IMR-90 (cell line): ENCODE measurements around the gene ARHGAP15.

Source experiments
- BHLHE40 ChIP-seq: fragments of 150-350 bp; IDR thresholded peaks from 2 replicates; pipeline ENCODE4 v1.6.1; 2016; ENCODE audit warnings: mild to moderate bottlenecking, low read depth, low read length
- FOS ChIP-seq: fragments of 150-350 bp; IDR thresholded peaks from 2 replicates; pipeline ENCODE4 v1.6.1; 2016; ENCODE audit warnings: low read depth, low read length
- MAZ ChIP-seq: IDR thresholded peaks from 2 replicates; pipeline ENCODE4 v1.6.1; 2012; ENCODE audit warnings: low read depth, mild to moderate bottlenecking, low read length, improper control_type of control experiment, moderate library complexity, borderline replicate concordance
- POLR2A ChIP-seq: IDR thresholded peaks from 2 replicates; pipeline ENCODE4 v1.6.1; 2012; ENCODE audit warnings: mild to moderate bottlenecking, low read depth, low read length
- RAD21 ChIP-seq: IDR thresholded peaks from 2 replicates; pipeline ENCODE4 v1.6.1; 2012; ENCODE audit warnings: low read length, improper control_type of control experiment
- RFX5 ChIP-seq: IDR thresholded peaks from 2 replicates; pipeline ENCODE4 v1.8.0; 2012; ENCODE audit warnings: low read depth, mild to moderate bottlenecking, low read length, moderate library complexity
- SMC3 ChIP-seq: fragments of 150-350 bp; IDR thresholded peaks from 2 replicates; pipeline ENCODE4 v1.6.1; 2016; ENCODE audit warnings: low read depth, mild to moderate bottlenecking, antibody characterized with exemption, low read length, moderate library complexity
- TF ChIP-seq, protein P1 (sequence below): conservative IDR thresholded peaks from 2 replicates; pipeline ENCODE4 v1.5.1; 2012; ENCODE audit warnings: mild to moderate bottlenecking, low read depth, low read length, improper control_type of control experiment
- TF ChIP-seq, protein P2 (sequence below): fragments of 150-350 bp; IDR thresholded peaks from 2 replicates; pipeline ENCODE4 v1.6.1; 2017; ENCODE audit warnings: mild to moderate bottlenecking, antibody characterized with exemption, low read length, low read depth

DNA sequence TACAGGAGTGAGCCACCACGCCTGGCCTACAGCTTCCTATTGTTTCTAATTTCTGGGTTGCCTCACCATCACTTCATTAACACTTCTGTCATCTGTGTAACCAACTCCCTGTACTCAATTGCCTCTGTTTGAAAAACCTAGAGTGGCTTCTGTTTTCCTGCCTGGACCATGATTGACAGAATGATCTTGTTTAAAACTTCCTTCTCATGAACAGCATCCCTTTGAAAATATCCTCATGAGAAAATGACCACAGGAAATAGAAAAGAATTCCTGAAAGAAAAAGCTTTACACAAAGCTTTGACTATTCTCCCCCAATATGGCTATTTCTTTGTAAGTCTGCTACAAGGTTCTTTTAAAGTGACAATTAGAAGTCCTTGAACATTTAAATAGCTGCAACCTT, 672.3 kb downstream of the ARHGAP15 start:
- no peak for TF ChIP-seq RFX5
- TF ChIP-seq, protein P1, sequence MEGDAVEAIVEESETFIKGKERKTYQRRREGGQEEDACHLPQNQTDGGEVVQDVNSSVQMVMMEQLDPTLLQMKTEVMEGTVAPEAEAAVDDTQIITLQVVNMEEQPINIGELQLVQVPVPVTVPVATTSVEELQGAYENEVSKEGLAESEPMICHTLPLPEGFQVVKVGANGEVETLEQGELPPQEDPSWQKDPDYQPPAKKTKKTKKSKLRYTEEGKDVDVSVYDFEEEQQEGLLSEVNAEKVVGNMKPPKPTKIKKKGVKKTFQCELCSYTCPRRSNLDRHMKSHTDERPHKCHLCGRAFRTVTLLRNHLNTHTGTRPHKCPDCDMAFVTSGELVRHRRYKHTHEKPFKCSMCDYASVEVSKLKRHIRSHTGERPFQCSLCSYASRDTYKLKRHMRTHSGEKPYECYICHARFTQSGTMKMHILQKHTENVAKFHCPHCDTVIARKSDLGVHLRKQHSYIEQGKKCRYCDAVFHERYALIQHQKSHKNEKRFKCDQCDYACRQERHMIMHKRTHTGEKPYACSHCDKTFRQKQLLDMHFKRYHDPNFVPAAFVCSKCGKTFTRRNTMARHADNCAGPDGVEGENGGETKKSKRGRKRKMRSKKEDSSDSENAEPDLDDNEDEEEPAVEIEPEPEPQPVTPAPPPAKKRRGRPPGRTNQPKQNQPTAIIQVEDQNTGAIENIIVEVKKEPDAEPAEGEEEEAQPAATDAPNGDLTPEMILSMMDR, result no peak
- TF ChIP-seq POLR2A, result no peak
- TF ChIP-seq FOS, result no peak
- TF ChIP-seq BHLHE40, result no peak
- no peak for TF ChIP-seq MAZ
- no peak for TF ChIP-seq RAD21
- TF ChIP-seq, protein P2, sequence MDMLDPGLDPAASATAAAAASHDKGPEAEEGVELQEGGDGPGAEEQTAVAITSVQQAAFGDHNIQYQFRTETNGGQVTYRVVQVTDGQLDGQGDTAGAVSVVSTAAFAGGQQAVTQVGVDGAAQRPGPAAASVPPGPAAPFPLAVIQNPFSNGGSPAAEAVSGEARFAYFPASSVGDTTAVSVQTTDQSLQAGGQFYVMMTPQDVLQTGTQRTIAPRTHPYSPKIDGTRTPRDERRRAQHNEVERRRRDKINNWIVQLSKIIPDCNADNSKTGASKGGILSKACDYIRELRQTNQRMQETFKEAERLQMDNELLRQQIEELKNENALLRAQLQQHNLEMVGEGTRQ, result no peak
- TF ChIP-seq SMC3, result no peak
